GM18498 (cell line): ENCODE measurements around the gene SPART.

Experiments used
- ATAC-seq: cut with Tn5 transposase; IDR thresholded peaks from one replicate; pipeline ENCODE4 v1.9.1; 2021; ENCODE audit warnings: mild to moderate bottlenecking, moderate library complexity; ENCODE audit not compliant: unreplicated experiment

The SPART gene

DNA sequence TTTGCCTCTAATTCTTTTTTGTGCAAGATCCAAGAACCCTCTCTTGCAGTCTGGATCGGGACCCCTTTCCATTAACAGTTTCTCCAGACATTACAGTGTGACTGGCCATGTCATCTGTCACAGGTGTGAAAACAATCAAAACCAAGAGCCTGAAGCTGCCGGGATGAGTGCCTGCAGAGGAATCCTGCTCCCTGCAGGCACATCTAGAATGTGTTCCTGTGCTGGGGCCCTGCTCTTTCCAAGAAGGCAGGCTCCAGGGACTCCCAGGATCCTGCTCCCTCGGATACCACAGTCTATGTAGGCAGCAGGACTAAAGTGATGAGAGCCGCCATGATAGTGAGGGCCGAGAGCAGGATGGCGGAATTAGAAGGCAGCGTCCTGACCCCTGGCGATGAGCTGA, 87.4 kb downstream of the SPART start:
- ATAC-seq = no peak
